GM10266 (cell line): ENCODE results near the gene MDP1.

Experiments
- DNase-seq: peaks from one replicate; pipeline ENCODE4 v3.0.0; 2012; ENCODE audit errors: extremely low spot score
- TF ChIP-seq, protein P1 (sequence below): IDR thresholded peaks from 2 replicates; pipeline ENCODE4 v1.5.1; 2012; ENCODE audit warnings: mild to moderate bottlenecking, low read depth; ENCODE audit not compliant: control insufficient read depth, insufficient read depth; ENCODE audit errors: missing control alignments

MDP1 gene

DNA sequence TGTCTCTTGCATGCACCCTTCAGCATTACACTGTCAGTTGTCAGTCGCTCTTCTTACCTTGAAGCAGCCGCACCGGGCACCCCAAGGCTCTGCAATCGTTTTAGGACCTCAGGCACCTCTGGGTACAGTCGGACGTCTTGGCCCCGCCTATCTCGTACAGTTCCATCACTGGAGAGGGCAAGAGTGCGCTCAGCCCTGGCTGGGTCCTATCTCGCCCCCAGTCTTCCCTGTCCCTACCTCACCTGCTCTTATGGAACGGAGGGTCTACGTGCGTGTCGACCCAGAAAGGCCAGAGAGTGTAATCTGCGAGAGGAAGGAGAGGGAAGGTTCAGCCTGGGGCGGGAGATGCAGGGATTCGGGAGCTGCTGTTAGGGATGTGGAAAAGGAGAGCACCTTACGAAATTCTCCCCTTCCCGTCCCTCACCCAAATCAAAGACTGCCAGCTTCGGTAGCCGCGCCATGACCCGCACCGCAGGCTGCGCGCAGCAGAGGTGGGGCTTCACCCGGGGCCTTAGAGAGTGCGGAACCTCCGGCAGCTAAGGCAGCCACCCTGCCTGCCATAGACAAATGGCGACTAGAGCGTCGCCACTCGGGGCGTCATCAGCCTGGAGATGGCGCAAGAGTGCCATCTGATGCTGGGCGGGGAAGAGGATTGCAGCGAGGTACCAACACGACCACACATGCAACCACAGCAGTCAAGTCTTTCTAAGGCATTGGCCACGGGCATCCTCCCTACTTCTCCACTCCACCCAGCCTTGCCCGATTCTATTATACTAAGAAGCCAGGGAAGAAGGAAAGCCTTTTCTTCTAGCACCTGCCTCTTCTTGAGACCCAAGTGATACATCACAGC lies at the start of gene MDP1:
MDP1 (minus strand) TSS at position 572 of the 850 bp plus-strand sequence; CDS start at position 461, 111 bp downstream.
- DNase-seq = peak; percentile 82
- TF ChIP-seq, protein P1, sequence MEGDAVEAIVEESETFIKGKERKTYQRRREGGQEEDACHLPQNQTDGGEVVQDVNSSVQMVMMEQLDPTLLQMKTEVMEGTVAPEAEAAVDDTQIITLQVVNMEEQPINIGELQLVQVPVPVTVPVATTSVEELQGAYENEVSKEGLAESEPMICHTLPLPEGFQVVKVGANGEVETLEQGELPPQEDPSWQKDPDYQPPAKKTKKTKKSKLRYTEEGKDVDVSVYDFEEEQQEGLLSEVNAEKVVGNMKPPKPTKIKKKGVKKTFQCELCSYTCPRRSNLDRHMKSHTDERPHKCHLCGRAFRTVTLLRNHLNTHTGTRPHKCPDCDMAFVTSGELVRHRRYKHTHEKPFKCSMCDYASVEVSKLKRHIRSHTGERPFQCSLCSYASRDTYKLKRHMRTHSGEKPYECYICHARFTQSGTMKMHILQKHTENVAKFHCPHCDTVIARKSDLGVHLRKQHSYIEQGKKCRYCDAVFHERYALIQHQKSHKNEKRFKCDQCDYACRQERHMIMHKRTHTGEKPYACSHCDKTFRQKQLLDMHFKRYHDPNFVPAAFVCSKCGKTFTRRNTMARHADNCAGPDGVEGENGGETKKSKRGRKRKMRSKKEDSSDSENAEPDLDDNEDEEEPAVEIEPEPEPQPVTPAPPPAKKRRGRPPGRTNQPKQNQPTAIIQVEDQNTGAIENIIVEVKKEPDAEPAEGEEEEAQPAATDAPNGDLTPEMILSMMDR = peak; percentile 98

DNA sequence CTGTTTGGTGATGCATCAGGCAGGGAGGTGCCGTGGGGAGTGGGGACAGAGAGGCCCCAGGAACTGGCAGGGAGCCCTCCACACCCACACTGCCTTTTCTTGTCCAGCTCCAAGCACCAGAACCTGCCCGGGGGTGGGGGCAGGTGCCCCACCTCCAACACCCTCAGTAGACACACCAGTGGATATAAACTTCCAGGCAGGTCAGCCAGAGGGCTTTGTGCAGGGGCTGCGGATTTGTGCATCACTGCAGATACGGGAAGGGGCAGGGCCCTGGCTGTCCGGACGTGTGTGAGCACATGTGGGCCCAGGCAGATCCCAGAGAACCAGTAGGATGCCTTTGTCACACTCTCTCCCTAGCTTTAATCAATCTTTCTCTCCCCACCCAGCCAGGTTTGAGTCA lies 48.4 kb upstream of the MDP1 start:
- TF ChIP-seq, protein P1 = no peak
- no peak for DNase-seq

DNA sequence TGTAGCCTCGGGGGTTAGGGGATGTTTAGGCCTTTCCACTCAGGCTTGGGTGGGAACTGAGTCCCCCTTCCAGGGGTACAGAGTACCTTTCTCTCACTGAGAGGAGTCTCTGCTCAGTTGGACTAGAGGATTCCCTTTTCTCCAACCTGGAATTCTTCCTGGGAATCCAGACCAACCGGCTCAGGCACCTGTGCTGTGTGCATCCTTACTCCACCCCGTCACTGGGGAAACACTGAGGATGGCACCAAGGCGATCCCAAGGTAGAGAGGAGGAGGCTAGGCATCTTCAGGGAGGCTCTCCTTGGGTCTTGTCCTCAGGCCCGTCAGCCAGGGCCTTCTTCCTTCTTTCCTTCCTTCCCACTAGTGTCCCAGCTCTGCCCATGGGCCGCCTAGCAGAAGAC lies 48.0 kb upstream of the MDP1 start:
- DNase-seq = no peak
- TF ChIP-seq, protein P1 = no peak

DNA sequence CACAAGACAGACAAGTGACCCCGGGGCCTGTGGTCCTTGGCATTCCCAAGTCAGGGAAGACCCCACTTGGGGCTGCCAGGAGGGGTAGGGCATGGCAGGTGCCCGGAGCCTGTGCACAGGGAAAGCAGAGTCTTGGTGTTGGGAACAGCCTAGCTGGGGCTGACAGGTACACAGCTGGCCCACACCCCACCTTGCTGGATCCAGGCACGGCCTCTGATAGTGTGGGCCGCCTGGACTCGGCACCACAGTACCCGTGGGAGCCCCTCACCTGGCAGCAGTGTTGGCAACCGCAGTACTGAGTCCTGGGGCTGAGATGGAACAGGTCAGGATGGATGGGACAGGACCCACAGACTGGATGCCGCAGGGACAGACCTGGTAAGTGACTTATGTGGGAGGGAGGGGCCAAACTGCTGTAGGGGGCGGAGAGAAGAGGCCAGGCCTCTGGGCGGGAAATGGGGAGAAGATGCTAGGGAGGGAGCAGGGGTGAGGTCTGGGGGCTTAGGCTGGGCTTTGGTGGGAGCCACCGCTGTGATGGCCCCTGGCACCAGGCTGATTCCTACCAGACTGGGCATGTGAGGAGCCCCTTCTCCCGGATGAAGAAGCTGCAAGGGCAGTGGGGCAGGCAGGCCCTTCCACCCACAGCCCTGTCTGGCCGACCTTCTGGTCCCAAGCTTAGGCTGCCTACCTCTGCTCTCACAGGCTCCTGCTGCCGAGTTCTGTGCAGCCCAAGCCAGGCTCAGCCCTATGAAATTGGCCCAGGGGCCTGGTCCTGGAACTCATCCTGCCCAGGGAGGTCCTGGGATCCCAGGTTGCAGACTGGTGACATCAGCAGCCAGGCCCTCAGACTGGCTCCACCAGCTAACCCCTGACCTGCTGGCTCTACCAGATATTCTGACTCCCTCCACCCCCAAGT lies 47.2 kb upstream of the MDP1 start, which contains the start of gene TGM1:
TGM1 (minus strand) TSS at position 357 of the 913 bp plus-strand sequence. CDS start 825 bp downstream, outside the sequence.
- DNase-seq = no peak

DNA sequence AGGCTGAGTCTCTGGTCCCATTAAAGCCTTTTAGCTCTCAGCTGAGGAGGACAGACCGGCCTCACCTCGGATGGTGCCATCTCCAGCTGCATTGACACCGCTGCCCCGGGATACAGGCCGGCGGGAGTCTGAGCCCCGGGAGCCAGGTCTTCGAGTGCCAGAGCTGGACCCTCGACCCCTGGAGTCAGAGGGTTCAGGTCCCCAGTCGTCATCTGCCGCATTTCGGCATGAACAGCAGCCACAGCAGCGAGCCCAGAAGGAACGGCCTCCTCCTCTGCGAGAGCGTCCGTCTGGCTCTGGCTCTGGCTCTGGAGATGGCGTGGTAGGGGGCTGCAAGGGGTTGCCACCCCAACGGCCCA lies 46.1 kb upstream of the MDP1 start:
- DNase-seq = no peak
- TF ChIP-seq, protein P1 = no peak

More for the DNA sequence above, 47.2 kb upstream of the MDP1 start, which contains the start of gene TGM1:
- TF ChIP-seq, protein P1 = no peak

DNA sequence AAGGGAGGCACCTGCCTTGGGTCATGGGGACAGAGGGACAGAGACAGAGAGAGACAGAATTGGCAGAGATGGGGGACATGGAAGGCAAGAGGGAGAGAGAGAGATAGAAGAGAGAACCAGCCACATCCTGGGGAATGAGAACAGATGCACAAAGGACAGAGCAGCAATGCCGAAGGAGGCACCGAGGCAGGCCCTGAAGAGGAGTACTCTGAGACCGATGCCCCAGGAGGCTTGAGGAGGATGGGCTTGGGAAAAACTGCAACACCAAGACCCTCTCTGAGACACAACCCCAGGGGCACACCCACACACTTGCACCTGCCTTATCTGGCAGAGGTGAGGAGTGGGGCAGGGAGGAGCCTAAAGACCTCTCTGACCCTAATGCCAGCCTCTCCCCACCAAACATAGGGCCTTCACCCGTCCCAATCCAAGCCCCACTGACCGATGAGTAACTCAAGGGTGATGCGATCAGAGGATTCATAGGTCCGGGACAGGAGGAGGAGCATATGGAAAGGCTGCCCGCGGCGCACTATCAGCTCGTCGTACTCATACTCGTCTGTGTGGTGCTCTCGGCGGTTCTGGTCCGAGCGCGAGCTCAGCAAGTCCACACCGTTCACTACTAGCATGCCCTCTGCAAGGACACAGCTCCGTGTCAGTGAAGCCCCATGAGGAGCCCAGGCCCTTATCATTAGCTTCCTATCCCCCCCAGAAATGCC lies 45.5 kb upstream of the MDP1 start:
- no peak for DNase-seq
- TF ChIP-seq, protein P1 = no peak
